H1 (cell line): Measurements from ENCODE around the gene SMYD3. TPM values are rescaled to one million over a fixed set of nuclear protein-coding genes. Genes with fewer than 3 reads are reported as not detected.

Experiments used
- CTCF ChIA-PET: fragments of 300-600 bp; sonication (Branson Sonifier 250); formaldehyde crosslinking; loops from one replicate; lab custom pipeline; 2021; ENCODE audit not compliant: partially characterized antibody; lab: Charles Lee
- POLR2A ChIA-PET: fragments of 300-600 bp; sonication (Branson Sonifier 250); formaldehyde crosslinking; loops from one replicate; lab custom pipeline; 2021; ENCODE audit warnings: inconsistent platforms; ENCODE audit not compliant: partially characterized antibody; lab: Charles Lee
- DNase-seq, 2 experiments: peaks; one replicate each; pipeline versions ENCODE4 v3.0.0 to v3.0.0-alpha.2; 2010 to 2022; ENCODE audit warnings: low spot score in 2 of 2, low read depth in 1 of 2, mixed read lengths in 1 of 2
- FAIRE-seq: peaks from 2 replicates; lab custom pipeline; 2011; peaks lifted over from hg19 to GRCh38; lab: Jason Lieb, UNC
- H2AFZ ChIP-seq: 2 replicates; pipeline ENCODE4 v1.8.1; 2012; ENCODE audit warnings: low read length, inconsistent platforms
- H2AK5ac ChIP-seq: 2 replicates; pipeline ENCODE4 v1.6.1; 2013; ENCODE audit warnings: low read depth, low read length
- H2BK120ac ChIP-seq: replicated peaks from 2 replicates; pipeline ENCODE3; 2013; ENCODE audit warnings: low read depth, low read length, inconsistent platforms
- H2BK12ac ChIP-seq: 2 replicates; pipeline ENCODE4 v1.6.1; 2013; ENCODE audit warnings: low read depth, low read length
- H2BK15ac ChIP-seq: 2 replicates; pipeline ENCODE4 v1.6.1; 2013; ENCODE audit warnings: low read length
- H2BK20ac ChIP-seq: 2 replicates; pipeline ENCODE4 v1.6.1; 2013; ENCODE audit warnings: low read length
- H2BK5ac ChIP-seq: 2 replicates; pipeline ENCODE4 v1.6.1; 2013; ENCODE audit warnings: low read depth, low read length
- H3K14ac ChIP-seq: 2 replicates; pipeline ENCODE4 v1.6.1; 2013; ENCODE audit warnings: inconsistent platforms; ENCODE audit not compliant: insufficient read length
- H3K18ac ChIP-seq: 2 replicates; pipeline ENCODE4 v1.6.1; 2013; ENCODE audit warnings: low read length; ENCODE audit errors: extremely low read depth
- H3K23ac ChIP-seq: 2 replicates; pipeline ENCODE4 v1.6.1; 2013; ENCODE audit warnings: inconsistent platforms; ENCODE audit not compliant: insufficient read length
- H3K23me2 ChIP-seq: 2 replicates; pipeline ENCODE4 v1.6.1; 2013; ENCODE audit warnings: low read depth, low read length
- H3K27ac ChIP-seq: 2 replicates; pipeline ENCODE4 v1.6.1; 2011; ENCODE audit warnings: low read depth, low read length, inconsistent platforms
- H3K27me3 ChIP-seq, 4 experiments: replicated peaks in 1 of 4; 1 replicate in 1 of 4; 2 replicates in 3 of 4; pipeline versions ENCODE4 v1.6.1 to v1.8.1; 2011 to 2013; ENCODE audit warnings: low read length in 3 of 4, mild to moderate bottlenecking in 3 of 4, inconsistent platforms in 2 of 4, mixed read lengths in 2 of 4, moderate library complexity in 1 of 4; ENCODE audit not compliant: control insufficient read depth in 3 of 4, insufficient read depth in 3 of 4; ENCODE audit errors: extremely low read depth in 1 of 4
- H3K36me3 ChIP-seq, 4 experiments: 2 replicates each; pipeline versions ENCODE4 v1.6.1 to v1.8.1; 2011 to 2013; ENCODE audit warnings: mild to moderate bottlenecking in 4 of 4, low read length in 3 of 4, moderate library complexity in 2 of 4, control low read depth in 1 of 4, inconsistent platforms in 1 of 4; ENCODE audit not compliant: insufficient read depth in 4 of 4, control insufficient read depth in 2 of 4
- H3K4ac ChIP-seq: replicated peaks from 2 replicates; pipeline ENCODE3; 2013; ENCODE audit warnings: low read length, low read depth, mixed read lengths, inconsistent platforms; ENCODE audit not compliant: insufficient read length
- H3K4me1 ChIP-seq, 4 experiments: replicated peaks in 1 of 4; 1 replicate in 1 of 4; 2 replicates in 3 of 4; pipeline versions ENCODE4 v1.6.1 to v1.8.1; 2011 to 2013; ENCODE audit warnings: low read length in 3 of 4, inconsistent platforms in 2 of 4, mixed read lengths in 1 of 4; ENCODE audit not compliant: insufficient read depth in 4 of 4, control insufficient read depth in 3 of 4
- H3K4me2 ChIP-seq, 2 experiments: 2 replicates each; pipeline versions ENCODE4 v1.6.1 to v1.8.1; 2011 to 2013; ENCODE audit warnings: low read depth in 2 of 2, low read length in 2 of 2, control low read depth in 1 of 2, inconsistent platforms in 1 of 2, mild to moderate bottlenecking in 1 of 2; ENCODE audit not compliant: insufficient read depth in 1 of 2
- H3K4me3 ChIP-seq, 4 experiments: fragments of 200-600, 300-600 bp in 1 of 4; sonication (generic), shearing (Covaris generic), sonication (Bioruptor Twin) in 1 of 4; 2 replicates each; pipeline versions ENCODE4 v1.5.1 to v1.8.1; 2011 to 2016; ENCODE audit warnings: low read length in 4 of 4, low read depth in 3 of 4, control low read depth in 2 of 4, inconsistent platforms in 2 of 4, mild to moderate bottlenecking in 2 of 4, mixed read lengths in 1 of 4, moderate library complexity in 1 of 4; ENCODE audit not compliant: insufficient read depth in 2 of 4; ENCODE audit errors: extremely low read depth in 1 of 4
- H3K56ac ChIP-seq: replicated peaks from 2 replicates; pipeline ENCODE3; 2013; ENCODE audit warnings: low read depth, mild to moderate bottlenecking, mixed read lengths, low read length, inconsistent platforms; ENCODE audit not compliant: insufficient read length
- H3K79me1 ChIP-seq: 2 replicates; pipeline ENCODE4 v1.6.1; 2013; ENCODE audit warnings: low read depth, low read length, control low read depth
- H3K79me2 ChIP-seq, 2 experiments: 2 replicates each; pipeline versions ENCODE4 v1.6.1 to v1.8.1; 2012 to 2013; ENCODE audit warnings: low read length in 2 of 2, mild to moderate bottlenecking in 2 of 2, inconsistent platforms in 1 of 2; ENCODE audit not compliant: insufficient read depth in 2 of 2, control insufficient read depth in 1 of 2
- H3K9ac ChIP-seq, 4 experiments: replicated peaks in 1 of 4; 1 replicate in 1 of 4; 2 replicates in 3 of 4; pipeline versions ENCODE4 v1.6.1 to v1.8.1; 2011 to 2013; ENCODE audit warnings: low read depth in 3 of 4, low read length in 3 of 4, control low read depth in 2 of 4, mild to moderate bottlenecking in 2 of 4, moderate library complexity in 2 of 4, inconsistent platforms in 1 of 4; ENCODE audit errors: extremely low read depth in 1 of 4
- H3K9me3 ChIP-seq, 2 experiments: 2 replicates each; pipeline versions ENCODE4 v1.6.1 to v1.8.1; 2012 to 2013; ENCODE audit warnings: mild to moderate bottlenecking in 2 of 2, moderate library complexity in 2 of 2, control low read depth in 1 of 2, inconsistent platforms in 1 of 2, low read depth in 1 of 2, low read length in 1 of 2, mixed read lengths in 1 of 2; ENCODE audit not compliant: insufficient read depth in 2 of 2
- H4K20me1 ChIP-seq, 2 experiments: replicated peaks in 1 of 2; 2 replicates each; pipeline versions ENCODE3 to v1.8.1; 2011 to 2013; ENCODE audit warnings: inconsistent platforms in 2 of 2, low read length in 2 of 2, mild to moderate bottlenecking in 1 of 2; ENCODE audit not compliant: insufficient read depth in 2 of 2, control insufficient read depth in 1 of 2
- H4K5ac ChIP-seq: 2 replicates; pipeline ENCODE4 v1.6.1; 2013; ENCODE audit warnings: low read length, low read depth, mixed read lengths, inconsistent platforms; ENCODE audit not compliant: insufficient read length
- H4K8ac ChIP-seq: 2 replicates; pipeline ENCODE4 v1.8.0; 2013; ENCODE audit warnings: mild to moderate bottlenecking, moderate library complexity, low read length, inconsistent platforms; ENCODE audit not compliant: insufficient read depth; ENCODE audit errors: extremely low read depth
- H4K91ac ChIP-seq: replicated peaks from 2 replicates; pipeline ENCODE3; 2013; ENCODE audit warnings: low read length, mixed read lengths, inconsistent platforms; ENCODE audit not compliant: insufficient read length
- ASH2L ChIP-seq: fragments of 200-600, 300-600 bp; sonication (generic); IDR thresholded peaks from one replicate; pipeline ENCODE4 v1.7.1; 2017; ENCODE audit warnings: low read length
- CBX5 ChIP-seq: fragments of 300-800, 300-1000 bp; sonication (generic); IDR thresholded peaks from 2 replicates; pipeline ENCODE4 v1.7.1; 2016; ENCODE audit warnings: antibody characterized with exemption, low read length, low read depth
- CHD2 ChIP-seq: IDR thresholded peaks from 2 replicates; pipeline ENCODE4 v1.6.1; 2012; ENCODE audit warnings: low read length, improper control_type of control experiment
- CTBP2 ChIP-seq: IDR thresholded peaks from 2 replicates; pipeline ENCODE4 v1.7.0; 2011; ENCODE audit warnings: borderline replicate concordance, mild to moderate bottlenecking, moderate library complexity, mixed read lengths, low read length; ENCODE audit not compliant: insufficient read depth, insufficient read length
- EGR1 ChIP-seq: IDR thresholded peaks from 2 replicates; pipeline ENCODE4 v1.6.1; 2011; ENCODE audit warnings: low read depth, low read length, borderline replicate concordance
- EP300 ChIP-seq, 2 experiments: IDR thresholded peaks; 1 replicate in 1 of 2; 2 replicates in 1 of 2; pipeline ENCODE4 v1.6.1; 2011 to 2012; ENCODE audit warnings: low read depth in 2 of 2, low read length in 2 of 2, mild to moderate bottlenecking in 2 of 2, borderline replicate concordance in 1 of 2, inconsistent platforms in 1 of 2, moderate library complexity in 1 of 2
- EZH2 ChIP-seq: fragments of 200-600 bp; sonication (generic); IDR thresholded peaks from 2 replicates; pipeline ENCODE4 v1.7.1; 2012; ENCODE audit warnings: low read depth, mild to moderate bottlenecking, moderate library complexity, low read length, inconsistent platforms; ENCODE audit not compliant: severe bottlenecking
- HDAC6 ChIP-seq: IDR thresholded peaks from one replicate; pipeline ENCODE4 v1.7.1; 2012; ENCODE audit warnings: low read depth, mild to moderate bottlenecking, inconsistent platforms, low read length, moderate library complexity
- NRF1 ChIP-seq: IDR thresholded peaks from 2 replicates; pipeline ENCODE4 v1.6.1; 2011; ENCODE audit warnings: mild to moderate bottlenecking, low read depth, low read length, improper control_type of control experiment
- RAD21 ChIP-seq, 2 experiments: IDR thresholded peaks in 1 of 2; conservative IDR thresholded peaks in 1 of 2; 2 replicates each; pipeline ENCODE4 v1.6.1; 2011; ENCODE audit warnings: low read depth in 2 of 2, low read length in 2 of 2, improper control_type of control experiment in 1 of 2, inconsistent platforms in 1 of 2, mild to moderate bottlenecking in 1 of 2, moderate library complexity in 1 of 2
- RXRA ChIP-seq: IDR thresholded peaks from 2 replicates; pipeline ENCODE4 v1.6.1; 2011; ENCODE audit warnings: low read depth, mild to moderate bottlenecking, low read length, moderate library complexity; ENCODE audit not compliant: insufficient read depth
- SP4 ChIP-seq: IDR thresholded peaks from 2 replicates; pipeline ENCODE4 v1.6.1; 2012; ENCODE audit warnings: low read length, inconsistent platforms
- YY1 ChIP-seq: IDR thresholded peaks from 2 replicates; pipeline ENCODE4 v1.6.1; 2011; ENCODE audit warnings: low read depth, mild to moderate bottlenecking, low read length
- WGBS, 2 experiments: shearing (Covaris generic) in 1 of 2; methylation state at CpG; one replicate each; pipeline versions ENCODE4 v1.1.6 to v1.1.7; 2013 to 2015; ENCODE audit warnings: low lambda C conversion rate in 2 of 2, mixed read lengths in 2 of 2, inconsistent platforms in 1 of 2, low coverage in 1 of 2, missing lambda C conversion rate in 1 of 2; ENCODE audit not compliant: insufficient replicate concordance in 2 of 2, insufficient coverage in 1 of 2, insufficient read length in 1 of 2; ENCODE audit errors: extremely low coverage in 1 of 2, missing lambda C conversion rate in 1 of 2; 5-methylcytosine and 5-hydroxymethylcytosine counted together
- polyA plus RNA-seq, 7 experiments: library from polyadenylated mRNA; depleted of rRNA in 3 of 7; stranded (reverse) in 5 of 7; unstranded in 2 of 7; fragments of >200 nt in 5 of 7; fragments of 200-250 nt in 2 of 7; gene quantifications; 1 replicate in 5 of 7; 2 replicates in 1 of 7; 4 replicates in 1 of 7; pipeline versions ENCODE4 v1.2.1 to v1.2.3, GENCODE V29; 2011 to 2013; ENCODE audit warnings: missing spikeins in 2 of 7, mixed read lengths in 2 of 7
- total RNA-seq: library from RNA; stranded (reverse); fragmentation: NEBNext Ultra II Directional; extraction: Animal tissue kit (Norgen Biotek cat#: 25700); gene quantifications from 2 replicates; pipeline ENCODE4 v1.2.1, GENCODE V29; 2021
- TF ChIP-seq, protein P1 (sequence below): IDR thresholded peaks from 2 replicates; pipeline ENCODE4 v1.6.1; 2012; ENCODE audit warnings: inconsistent platforms

The SMYD3 gene
- total and polyA plus RNA-seq, 2 of the 8 experiments (the other 6 are each of a cell fraction or from before 2014, with no cell fraction given), result 17.3 to 25.4 TPM

DNA sequence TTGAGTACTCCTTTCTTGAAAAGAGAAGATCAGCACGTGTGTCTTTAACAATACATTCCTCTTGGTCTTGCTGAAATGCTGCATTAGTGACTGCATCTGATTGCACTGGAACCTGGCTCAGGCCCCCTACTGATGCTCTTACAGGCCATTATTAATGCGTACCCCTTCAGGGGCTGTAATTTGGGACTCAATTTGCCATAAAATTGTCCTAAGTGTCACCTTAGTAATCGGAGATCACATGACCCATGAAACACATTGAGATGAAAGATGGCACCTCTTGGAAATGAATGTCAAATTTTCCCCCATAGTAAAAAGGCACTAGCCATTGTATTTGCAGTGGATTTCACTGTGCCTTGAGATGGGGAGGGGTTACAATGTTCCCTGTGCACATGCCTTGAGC is 789.0 kb downstream of the SMYD3 start:
- ChIA-PET CTCF (no interaction called here), POLR2A (no interaction called here)
- no peak for DNase-seq
- Histone ChIP-seq H3K27me3 (no peaks in the 10 kb centered on the region), H2AFZ (no peak overlapping the region), H4K91ac (no peak overlapping the region), H2BK15ac (no peak overlapping the region), H3K9ac (no peak overlapping the region), H2BK20ac (no peak overlapping the region), H3K18ac (no peak overlapping the region), H3K79me2 (no peaks in the 10 kb centered on the region), H3K4ac (no peak overlapping the region), H4K5ac (no peak overlapping the region), H3K79me1 (no peaks in the 10 kb centered on the region; the same call in 1 of the 2 replicates), H3K9me3 (no peaks in the 10 kb centered on the region), H2BK120ac (no peak overlapping the region), H3K4me2 (no peak overlapping the region), H3K36me3 (no peaks in the 10 kb centered on the region), H4K8ac (no peak overlapping the region), H4K20me1 (no peaks in the 10 kb centered on the region), H2AK5ac (no peak overlapping the region), H3K14ac (no peak overlapping the region), H3K27ac (no peak overlapping the region), H2BK5ac (no peak overlapping the region), H3K23me2 (no peaks in the 10 kb centered on the region), H3K4me3 (no peak overlapping the region), H3K23ac (no peak overlapping the region), H3K4me1 (no peaks in the 10 kb centered on the region), H3K56ac (no peak overlapping the region), H2BK12ac (no peak overlapping the region)
- WGBS, 2 experiments, result 84% methylated on average over 3 of the region's 3 CpGs; no CpG with 5 or more reads in 1 of the 2 experiments
- FAIRE-seq, result no peak
- TF ChIP-seq EZH2 (no peak), HDAC6 (no peak), RAD21 (IDR thresholded peaks at IDR 0.05 in 1 of 2, conservative IDR thresholded peaks at IDR 0.05 in 1 of 2; ENCODE audit: low read depth in 2 of 2, low read length in 2 of 2) (no peak), EP300 (IDR thresholded peaks at IDR 0.05; ENCODE audit: borderline replicate concordance in 1 of 2, low read depth in 2 of 2, low read length in 2 of 2) (no peak), RXRA (no peak), YY1 (no peak), SP4 (no peak), EGR1 (no peak), CBX5 (no peak), CHD2 (no peak), CTBP2 (no peak), NRF1 (no peak), ASH2L (no peak)
- TF ChIP-seq, protein P1, sequence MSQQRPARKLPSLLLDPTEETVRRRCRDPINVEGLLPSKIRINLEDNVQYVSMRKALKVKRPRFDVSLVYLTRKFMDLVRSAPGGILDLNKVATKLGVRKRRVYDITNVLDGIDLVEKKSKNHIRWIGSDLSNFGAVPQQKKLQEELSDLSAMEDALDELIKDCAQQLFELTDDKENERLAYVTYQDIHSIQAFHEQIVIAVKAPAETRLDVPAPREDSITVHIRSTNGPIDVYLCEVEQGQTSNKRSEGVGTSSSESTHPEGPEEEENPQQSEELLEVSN, result no peak
